GM21529 (cell line): ENCODE data around the gene MOCS1.

ENCODE experiments used
- ATAC-seq: cut with Tn5 transposase; IDR thresholded peaks from one replicate; pipeline ENCODE4 v1.9.1; 2021; ENCODE audit not compliant: unreplicated experiment

MOCS1 gene

DNA sequence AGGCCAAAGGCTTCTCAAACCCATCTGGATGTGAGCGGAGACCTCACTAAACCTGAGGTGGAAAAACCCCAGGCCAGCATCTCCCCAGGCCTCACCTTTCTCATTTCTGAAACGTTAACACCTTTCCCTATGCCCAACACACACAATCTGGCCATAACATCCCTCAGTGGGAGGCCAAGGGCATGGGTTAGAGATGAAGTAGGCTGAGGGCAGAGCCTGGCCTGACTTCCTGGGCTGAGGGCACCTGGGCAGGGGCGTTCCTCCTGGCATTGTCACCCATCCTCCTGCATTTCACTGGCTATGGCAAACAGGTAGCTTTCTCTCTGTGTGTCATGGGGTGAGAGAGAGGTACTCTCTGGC lies 8.4 kb downstream of the MOCS1 start:
- no peak for ATAC-seq

DNA sequence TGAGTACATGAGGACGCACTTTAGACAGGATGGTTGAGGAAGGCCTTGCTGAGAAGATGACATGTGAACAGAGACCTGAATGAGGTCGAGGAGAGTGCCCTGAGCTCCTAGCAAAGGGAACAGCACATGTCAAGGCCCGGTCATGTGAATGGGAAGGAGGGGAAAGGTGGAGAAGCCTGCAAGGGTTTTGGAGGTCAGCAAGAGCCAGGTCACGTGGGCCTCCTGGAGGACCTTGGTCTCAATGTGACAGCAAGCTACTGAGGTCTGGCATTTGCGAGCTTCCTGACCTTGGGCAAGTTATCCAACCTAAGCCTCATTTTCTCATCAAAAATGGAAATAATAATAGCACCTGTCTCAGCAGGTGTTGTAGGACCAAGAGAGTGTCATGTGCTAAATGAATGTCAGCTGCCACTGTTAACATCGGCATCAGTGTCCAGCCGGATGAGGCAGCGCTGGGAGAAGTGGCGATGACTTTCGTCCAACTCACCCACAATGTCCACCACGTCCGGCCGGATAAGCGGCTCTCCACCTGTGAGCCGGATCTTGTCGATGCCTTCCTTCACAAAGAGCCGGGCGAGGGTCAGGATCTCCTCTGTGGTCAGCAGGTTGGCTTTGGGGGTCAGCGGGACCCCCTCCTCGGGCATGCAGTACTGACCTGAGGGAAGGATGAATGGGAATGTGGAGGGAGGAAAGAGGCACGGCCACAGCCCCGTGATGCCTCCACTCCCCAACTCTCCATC lies 8.9 kb downstream of the MOCS1 start:
- no peak for ATAC-seq

DNA sequence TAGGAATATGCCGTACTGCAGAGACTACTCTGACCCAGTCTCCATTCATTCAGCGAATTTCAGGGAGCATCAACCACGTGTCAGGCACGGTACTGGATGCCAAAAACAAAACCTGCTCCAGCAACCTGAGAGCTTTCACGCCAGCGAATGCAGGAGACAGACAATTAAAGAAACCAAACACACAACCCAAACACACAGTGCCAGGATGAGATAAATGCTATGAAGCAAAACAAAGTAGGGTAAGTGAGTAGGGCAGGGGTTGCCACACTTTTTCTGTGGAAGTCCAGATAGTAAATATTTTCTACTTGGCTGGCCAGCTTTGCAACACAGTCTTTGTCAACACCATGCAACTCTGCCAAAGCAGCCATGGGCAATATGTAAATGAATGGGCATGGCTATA lies 10.0 kb downstream of the MOCS1 start:
- no peak for ATAC-seq

DNA sequence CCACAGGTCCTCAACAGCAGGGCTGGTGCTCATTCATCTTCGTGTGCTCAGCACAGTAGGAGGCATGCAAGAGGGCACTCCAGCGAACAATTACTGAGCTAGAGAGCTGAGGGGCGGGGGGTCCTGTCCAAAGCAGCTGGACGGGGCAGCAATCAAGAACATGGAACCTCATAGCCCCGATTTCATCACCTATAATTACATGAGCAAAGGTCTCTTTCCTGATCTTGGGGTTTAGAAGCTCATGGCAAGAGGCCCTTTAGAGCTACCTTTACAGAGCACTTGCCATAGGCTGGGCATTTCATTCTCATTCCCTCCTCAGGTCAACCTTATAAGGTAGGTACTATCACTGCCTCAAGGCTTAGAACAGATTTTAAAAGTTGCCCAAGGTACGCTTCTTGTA lies 10.4 kb downstream of the MOCS1 start:
- no peak for ATAC-seq

DNA sequence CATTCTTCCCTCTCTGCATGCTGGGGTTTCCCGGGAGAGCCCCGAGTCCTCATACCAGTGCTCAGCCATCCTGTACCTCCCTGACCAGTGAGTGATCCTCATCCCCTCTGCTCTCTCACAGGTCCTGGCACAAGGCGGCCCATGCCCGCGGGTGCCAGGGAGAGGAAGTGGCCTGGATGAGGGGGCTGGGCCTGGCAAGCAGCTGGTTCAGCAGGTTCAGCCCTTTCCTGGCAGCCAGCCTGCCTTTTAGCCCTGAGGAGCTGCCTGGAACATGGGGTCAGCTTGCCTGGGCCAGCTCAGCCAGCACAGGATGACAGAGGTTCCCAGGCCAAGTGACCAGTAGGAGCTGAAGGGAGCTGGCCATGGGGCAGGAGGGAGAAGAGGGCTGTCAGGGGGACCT lies 10.9 kb downstream of the MOCS1 start:
- no peak for ATAC-seq

DNA sequence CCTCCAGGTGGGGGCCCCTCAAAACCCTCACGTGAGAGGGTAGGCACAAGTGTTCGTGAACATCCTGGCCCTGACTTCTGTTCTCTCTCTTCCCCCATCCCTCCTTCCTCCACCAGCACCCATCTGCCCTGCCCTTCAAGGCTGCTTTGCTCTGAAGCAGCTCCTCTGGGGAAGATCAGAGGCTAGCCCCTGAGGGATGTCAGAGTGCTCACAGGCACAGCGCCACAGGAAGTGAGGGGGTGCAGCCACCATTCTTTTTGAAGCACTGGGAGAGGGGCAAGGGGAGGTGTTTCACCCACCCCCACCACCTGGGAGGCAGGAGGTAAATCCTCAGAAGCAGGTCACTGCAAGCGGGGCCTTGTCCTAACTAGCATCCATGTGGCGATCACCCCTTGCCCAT lies 11.4 kb downstream of the MOCS1 start:
- ATAC-seq: no peak

DNA sequence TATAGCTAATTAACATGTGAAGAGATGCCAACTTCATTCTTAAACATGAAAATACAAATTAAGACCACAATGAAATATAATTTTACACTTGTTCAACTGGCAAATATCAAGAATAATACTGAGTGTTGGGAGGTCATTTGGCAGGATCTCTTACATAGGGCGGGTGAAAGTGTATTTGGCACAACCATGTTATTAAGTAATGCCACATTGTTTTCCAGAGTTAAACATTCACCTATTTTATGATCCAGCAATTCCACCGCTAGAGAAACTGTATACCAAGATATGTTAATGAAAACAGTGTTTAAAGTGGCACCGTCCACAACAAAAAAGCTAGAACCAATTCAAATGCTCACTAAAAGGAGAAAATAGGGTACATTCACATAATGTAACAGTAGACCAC lies 14.1 kb downstream of the MOCS1 start:
- ATAC-seq: no peak

DNA sequence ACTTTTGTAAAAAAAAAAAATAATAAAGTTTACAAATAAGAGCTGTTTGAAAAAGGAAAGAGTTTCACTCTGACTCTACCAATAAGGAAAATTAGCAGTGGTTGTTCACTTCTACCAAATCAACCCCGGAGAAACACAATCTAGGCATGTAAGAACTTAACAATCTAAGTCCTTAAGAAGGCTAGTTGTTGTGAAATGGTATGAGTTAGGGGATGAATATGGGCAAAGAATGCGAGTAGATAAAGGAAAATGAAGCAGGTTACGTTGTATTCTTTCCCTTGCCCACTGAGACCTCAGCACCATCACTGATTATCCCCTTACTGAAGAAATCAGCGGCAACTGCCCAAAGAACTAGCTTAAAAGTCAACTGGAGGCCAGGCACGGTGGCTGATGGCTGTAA lies 15.4 kb downstream of the MOCS1 start:
- no peak for ATAC-seq

DNA sequence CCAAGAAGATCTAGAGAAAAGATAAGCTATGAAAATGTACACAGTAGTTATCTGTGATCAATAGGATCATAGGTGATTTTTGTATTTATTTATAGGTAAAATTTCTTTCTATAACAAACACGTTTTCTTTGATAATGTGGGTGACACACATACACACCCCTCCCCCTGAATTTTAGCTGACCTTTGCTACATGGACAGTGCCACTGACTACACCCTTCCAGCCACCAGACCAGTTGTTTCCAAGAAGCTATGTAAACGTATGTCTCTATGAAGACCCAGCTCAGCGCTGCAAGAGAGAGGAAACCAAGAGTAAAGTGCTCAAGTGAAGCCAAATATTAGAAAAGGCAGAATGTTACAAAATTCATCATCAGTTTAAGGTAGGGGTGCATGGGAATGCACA lies 16.3 kb downstream of the MOCS1 start:
- no peak for ATAC-seq

DNA sequence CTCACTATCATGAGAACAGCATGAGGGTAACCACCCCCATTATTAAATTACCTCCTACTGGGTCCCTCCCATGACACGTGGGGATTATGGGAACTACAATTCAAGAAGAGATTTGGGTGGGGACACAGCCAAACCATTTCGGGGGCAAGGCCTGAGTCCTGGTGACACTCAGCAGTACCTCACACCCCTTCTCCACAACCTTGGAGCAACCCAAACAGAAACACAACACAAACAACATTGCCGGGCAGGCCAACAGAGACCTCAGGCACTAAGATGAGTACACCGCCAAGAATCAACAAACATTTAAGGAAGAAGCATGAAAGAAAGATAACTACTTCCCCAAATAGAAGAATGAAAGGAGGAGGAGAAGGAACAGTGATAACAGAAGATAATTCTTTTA lies 16.9 kb downstream of the MOCS1 start:
- ATAC-seq: no peak

DNA sequence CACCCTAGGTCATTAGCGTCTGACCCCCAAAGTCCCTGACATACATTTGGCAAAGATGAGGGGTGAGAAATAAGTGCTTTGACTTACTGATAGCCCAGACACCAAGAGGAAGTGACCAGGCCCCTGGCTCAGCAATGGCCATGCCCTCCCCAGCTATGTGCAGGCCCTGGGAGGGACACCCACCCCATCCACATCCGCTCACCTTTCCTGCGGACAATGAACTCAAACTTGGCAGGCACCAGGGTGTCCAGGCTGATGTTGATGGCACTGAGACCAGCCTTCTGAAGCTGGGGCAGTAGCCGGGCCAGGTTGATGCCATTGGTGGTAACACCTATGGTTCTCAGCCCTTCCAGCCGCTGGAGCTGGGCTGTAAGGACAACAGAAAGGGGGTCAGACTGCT lies 18.4 kb downstream of the MOCS1 start:
- ATAC-seq: no peak

DNA sequence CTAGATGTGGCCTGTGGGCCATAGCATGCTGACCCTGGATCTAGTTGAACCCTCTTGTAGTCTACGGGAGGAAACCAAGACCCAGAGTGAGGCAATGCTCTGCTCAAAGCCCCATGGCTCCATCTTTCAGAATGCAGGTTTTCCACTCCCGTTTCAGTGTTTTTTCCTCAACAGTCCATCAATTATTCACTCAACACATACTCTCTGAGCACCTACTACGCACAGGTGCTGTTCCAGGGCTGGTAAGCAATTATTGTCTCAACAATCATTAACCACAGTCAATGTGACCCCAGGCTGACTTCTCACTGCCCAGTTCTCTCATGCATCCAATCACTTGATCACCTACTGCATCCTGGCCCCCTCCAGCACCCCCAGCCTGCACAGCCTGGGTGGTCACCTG lies 20.0 kb downstream of the MOCS1 start:
- ATAC-seq: no peak

DNA sequence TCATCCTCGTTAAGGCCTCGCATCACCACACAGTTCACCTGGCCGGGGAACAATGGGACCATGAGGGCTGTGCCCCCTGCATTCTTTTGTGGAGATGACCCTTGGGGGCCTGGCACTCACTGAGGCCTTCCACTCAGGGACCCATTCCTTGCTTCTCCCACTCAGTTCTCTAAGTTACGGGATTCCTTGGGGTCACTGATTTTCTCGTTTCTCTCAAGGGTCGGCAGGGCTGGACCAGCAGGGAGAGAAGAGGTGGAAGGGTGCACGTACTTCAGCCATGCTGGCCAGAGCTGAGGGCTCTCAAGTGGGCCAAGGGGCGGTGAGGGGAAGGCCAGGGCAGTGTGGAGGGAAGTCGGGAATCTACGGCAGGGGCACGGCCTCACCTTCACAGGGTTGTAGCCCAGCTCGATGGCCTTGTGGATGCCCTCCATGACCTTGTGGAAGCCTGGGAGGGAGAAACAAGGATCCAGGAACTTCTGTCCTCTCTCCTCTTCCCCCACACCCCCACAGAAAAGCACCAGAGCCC lies 20.8 kb downstream of the MOCS1 start:
- ATAC-seq: no peak

DNA sequence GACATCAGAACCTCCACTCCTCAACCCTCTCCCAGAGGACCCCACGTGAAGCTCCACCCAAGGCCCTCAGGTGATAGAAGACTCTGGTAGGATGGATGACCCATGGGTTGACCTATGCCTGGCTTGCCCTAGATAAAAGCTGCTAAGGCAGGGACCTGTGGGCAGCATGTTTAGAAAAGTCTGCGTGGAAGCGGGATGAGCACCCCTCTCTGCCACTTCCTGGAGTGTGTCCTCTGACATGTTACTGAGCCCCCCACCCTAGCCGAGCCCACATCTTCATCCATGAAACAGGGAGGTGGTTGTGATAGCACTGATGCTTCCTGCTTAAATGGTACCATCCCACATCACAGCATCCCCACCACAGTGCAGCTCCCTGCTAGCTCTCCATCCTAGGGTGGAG lies 21.8 kb downstream of the MOCS1 start:
- no peak for ATAC-seq

DNA sequence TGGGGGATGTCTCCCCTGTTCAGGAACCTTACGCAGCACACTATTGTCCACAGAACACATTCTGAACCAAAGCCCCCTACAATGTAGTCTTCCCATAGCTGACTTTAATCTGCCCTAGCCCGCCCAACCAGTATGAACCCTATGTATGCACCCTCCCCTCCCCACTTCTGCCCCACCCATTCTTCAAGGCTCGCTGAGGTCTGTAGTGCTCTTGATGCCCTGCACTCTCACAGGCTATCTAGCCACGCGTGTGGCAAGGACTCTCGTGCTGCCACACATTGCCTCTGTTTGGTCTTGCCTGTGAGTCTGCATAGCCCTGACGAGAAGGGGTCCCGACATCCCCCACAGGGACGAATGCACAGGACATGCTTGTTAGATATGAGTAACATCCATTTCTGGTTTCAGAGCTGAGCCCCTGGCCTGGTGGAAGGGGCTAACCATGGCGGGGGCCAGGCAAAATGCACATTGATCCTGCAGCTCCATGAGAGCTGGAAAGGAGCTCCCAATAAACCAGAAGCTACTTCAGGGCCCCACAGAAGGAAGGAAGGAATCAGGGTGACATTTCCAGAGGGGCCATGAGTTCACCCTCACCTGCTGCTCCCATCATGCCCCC lies 22.6 kb downstream of the MOCS1 start:
- no peak for ATAC-seq

DNA sequence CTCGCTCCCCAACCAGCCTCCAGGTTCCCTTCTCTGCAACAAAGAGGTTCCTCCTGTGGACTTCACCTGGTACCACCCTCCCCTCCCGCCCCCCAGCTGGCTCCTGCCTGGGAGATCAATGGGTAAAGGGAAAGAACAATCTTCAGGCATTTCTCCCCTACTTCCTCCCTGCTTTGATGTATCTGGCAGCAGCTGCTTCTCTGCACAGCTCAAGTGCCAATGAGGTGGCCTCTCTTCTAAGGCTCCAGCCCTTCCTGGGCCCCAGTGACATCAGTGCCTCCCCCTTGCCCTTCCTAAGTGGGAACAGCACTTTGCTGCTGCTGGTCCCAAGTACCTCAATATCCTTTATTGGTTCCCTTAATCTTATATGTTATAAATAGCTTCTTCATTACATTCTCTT lies 23.5 kb downstream of the MOCS1 start:
- no peak for ATAC-seq

DNA sequence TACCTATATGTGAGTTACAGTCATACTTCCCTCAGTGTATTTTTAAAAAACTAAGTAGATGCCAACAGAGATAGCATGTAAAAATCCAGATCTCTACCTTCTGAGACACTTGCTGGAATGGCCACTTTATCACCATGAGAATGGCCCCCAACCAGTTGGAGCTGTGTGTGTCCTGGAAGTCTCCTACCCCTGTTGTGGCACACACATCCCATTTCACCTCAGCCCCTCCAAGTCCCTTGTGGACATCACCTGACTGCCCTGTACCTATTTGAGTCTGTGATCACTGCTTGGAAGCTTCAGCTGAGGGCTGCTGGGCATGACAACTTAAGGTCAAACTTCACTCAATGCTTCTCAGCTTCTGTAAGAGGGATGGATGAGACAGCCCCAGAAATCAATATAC lies 24.1 kb downstream of the MOCS1 start:
- no peak for ATAC-seq

DNA sequence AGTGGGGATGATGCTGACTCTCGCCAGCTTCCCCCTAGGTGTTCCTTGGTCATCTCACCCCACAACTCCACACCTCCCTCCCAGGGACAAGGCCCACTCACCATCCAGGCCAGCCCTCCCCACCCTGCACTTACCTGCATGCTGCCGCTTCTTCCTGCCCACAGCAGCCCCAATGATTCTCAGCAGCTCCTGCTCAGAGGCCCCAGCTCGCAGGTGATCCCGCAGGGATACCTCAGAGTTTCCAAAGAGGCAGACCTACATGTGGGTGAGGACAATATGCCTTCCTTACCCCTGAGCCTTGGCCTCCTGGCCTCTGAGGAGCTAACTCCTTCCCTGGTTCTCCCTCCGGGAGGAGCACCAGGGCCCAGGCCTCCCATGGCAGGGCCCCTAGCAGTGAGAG lies 24.6 kb downstream of the MOCS1 start:
- no peak for ATAC-seq

DNA sequence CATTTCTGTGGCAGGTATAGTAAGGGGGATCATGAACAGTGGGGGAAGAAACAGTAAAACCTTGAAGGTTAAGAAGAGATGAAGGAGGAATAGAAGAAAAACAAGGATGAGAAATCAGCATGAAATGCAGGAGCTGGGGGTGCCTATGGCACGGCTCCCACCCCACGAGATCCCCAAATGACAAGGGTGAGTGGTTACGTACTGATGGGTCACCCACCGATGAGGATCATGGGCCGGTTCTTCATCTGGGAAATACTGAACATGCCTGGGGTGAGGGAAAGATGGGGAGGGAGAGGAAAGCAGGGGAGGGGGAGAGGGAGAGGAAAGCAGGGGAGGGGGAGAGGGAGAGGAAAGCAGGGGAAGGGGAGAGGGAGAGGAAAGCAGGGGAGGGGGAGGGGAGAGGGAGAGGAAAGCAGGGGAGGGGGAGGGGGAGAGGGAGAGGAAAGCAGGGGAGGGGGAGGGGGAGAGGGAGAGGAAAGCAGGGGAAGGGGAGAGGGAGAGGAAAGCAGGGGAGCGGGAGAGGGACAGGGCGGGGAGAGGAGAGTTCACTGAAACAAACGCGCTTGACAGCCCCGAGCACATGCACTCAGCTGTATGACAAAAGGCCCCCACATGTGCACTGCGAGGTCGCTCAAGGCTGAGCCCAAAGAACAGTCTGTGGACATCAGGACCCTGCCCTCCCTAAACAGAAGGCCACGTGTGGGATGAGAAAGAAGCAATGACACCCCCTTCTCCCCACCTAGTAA lies 25.3 kb downstream of the MOCS1 start:
- no peak for ATAC-seq

DNA sequence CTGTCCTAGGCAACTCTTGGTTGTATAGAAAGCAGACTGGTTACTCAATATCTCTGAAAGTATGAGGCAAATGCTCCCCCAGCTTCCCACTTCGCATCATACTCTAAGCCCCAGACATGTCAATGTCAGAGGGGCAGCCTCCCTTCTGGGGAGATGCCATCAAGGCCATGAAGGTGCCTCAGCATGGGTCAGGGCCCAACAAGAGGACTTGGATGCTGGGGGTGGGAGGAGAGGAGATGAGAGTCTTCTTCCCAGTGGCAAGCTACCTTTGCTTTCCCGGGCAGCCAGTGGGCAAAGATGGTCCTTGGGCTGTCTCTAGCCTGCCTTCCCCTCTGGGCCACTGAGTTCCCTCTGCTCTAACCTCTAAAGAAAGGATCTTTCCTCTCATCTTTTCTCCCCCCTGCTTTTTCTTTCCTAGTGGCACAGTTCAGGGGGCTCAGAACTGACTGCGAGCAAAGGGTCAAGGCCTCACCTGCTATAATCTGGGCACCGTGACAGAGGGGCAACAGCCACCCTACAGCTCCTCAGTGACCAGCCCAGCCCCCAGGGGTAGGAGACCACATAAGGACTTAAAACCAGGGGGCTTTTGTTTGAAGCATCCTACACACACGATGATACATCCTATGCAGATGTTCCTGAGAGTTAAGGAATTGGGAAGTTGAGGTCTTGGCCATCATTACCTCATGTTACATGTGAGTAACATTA lies 26.2 kb downstream of the MOCS1 start:
- no peak for ATAC-seq

DNA sequence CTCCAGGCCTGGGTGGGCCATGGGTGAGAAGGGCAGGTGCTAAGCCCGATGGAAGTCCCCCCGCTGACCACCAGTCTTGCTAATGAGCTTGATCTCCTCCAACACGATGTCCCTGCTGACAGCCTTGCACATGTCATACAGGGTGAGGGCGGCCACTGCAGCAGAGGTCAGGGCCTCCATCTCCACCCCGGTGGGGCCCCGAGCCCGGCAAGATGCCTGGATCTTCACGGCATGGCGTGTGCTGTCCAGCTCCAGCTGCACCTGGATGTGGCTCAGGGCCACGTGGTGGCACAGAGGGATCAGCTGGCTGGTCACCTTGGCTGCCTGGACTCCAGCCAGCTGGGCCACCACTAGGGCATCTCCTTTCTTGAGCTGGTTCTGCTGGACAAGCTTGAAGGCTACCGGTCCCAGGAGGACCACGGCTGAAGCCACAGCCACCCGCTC lies 27.9 kb downstream of the MOCS1 start:
- no peak for ATAC-seq

DNA sequence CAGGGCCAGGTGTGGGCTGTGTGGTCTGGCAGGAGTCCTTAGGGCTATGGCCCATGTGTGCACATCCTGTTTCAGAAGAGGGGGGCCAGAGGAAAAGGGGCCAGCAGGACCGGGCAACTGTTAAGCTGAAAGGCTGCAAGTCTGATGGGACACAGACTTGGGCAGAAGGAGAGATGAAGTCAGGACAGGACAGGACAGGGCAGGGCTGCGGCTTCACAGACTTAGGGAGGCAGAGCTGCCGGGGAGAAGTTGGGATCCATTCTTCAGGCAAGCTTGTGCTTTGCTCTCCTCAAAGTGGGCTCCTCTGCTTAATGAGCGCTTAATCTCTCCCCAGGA lies 28.7 kb downstream of the MOCS1 start:
- no peak for ATAC-seq
